Pulmonary artery endothelial cell (primary cell): ENCODE results near the gene FHL1. TPM values are rescaled to one million over a fixed set of nuclear protein-coding genes. Genes with fewer than 3 reads are reported as not detected.
"Not testable (repeated sequence)": the region's sequence is repeated elsewhere in the genome, so short reads cannot be mapped to it uniquely, and the experiment has no call there.

Experiments used
- DNase-seq: peaks from one replicate; pipeline ENCODE4 v3.0.0-alpha.2; 2011; ENCODE audit warnings: low read depth, low spot score
- total RNA-seq: library from RNA; depleted of rRNA; stranded (reverse); fragments of >200 nt; gene quantifications from 2 replicates; pipeline ENCODE4 v1.2.3, GENCODE V29; 2014

The FHL1 gene
- total RNA-seq, result 96.0 and 96.7 TPM in 2 replicates

DNA sequence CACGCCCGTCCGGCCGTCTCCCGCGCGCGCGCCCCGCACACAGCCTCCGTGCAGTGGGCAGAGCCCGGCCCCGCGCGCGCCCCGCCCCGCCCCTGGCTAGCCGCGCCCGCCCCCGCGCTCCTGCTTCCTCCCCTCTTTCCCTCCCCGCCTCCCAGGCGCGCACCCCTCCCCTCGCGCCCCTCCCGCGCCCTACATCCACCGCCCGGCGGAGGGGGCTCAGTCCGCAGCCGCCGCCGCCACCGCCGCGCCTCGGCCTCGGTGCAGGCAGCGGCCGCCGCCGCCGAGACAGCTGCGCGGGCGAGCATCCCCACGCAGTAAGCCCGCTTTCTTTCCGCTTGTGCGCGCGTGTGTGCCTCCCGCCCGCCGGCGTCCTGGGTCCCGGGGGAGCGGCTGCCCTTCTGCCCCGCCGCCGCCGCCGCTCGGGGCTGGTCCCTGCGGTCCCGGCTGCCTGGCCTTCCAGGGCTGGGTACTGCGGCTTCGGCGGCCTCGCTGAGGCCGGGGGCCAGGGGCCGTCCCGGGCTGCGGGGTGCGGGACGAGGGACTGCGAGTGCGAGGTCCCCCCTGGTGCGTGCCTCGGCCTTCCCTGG lies at the start of gene FHL1:
FHL1 (plus strand) TSS at position 219 of the 587 bp plus-strand sequence.
- DNase-seq, result no peak

DNA sequence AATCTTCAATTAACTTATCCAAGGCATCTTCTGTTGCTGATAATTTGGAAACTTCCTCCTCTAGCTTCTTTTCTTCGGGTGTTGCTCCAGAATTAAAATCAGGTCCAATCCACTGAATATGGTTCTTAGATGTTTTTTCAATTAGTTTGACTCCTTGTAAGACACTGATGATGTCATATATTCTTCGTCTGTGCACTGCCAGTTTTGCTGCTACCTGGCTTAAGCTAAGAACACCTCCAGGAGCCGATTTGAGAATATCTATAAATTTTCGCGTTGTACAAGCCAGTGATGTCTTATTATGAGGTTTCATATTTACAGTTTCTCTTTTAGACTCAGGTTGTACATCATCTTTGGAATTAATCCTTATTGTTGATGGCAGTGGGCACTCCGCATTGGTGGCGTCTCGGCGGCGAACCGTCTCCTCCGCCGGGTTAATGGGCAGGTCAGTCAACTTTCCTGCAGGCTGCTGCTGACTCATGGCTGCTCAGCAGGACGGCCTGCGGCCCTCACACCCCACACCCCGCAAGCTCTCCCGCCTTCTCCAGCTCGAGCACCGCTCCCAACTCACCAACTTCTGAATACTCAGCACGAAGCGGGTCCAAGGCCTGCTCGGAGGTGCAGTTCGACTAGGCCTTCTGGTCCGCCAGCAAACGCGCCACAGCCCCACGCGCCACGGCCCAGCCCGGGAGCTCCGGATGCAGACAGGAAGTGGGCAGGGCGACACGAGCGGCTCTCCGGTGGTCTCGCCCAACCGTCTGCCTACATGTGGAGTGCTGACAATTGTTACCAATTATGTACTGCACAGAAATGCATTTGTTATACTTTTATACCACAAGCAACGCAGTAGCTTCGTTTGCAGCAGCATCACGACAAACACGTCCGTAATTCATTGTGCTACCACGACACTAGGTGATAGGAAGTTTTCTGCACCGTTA lies 49.2 kb upstream of the FHL1 start:
- no peak for DNase-seq

DNA sequence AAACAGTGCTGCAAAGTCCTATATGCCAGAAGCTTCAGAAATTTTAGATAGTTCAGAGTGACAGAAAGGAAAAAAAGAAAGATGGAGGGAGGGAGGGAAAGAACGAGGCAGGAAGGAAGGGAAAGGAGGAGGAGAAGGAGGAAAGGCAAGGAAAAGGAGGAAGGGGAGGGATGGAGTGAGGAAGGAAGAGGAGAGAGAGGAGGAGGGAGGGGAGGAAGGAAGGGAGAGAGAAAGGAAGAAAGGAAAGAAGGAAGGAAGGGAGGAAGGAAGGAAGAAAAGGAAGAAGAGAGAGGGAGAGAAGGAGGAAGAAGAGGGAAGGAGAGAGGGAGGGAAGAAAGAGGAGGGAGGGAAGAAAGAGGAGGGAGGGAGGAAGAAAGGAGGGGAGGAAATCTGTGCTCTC lies 42.4 kb upstream of the FHL1 start:
- no peak for DNase-seq

- no peak for DNase-seq
These were observed 40.3 kb upstream of the FHL1 start for GRCh38 chrX:136106920-136107528.

GRCh38 chrX:136108905-136109304 lies 38.4 kb upstream of the FHL1 start:
- DNase-seq, result not testable (repeated sequence)

DNA sequence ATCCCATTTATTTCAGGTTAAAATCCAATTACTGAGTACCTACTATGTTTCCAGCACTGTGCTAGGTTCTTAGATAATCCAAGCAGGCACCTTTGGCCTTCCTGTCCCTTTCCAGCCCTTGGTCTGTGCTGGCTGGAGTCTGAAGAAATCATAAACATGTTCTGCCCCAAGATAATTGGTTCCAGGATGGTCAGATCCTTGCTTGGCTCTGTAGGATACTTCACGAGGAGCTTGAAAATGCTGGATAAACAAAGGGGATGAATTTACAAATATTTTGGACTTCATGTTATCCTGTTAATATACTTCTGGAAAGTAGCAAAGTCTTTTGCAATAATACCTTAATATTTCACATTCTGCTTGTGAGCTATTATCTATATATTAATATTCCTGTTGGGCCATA lies 35.0 kb upstream of the FHL1 start:
- DNase-seq, result no peak

DNA sequence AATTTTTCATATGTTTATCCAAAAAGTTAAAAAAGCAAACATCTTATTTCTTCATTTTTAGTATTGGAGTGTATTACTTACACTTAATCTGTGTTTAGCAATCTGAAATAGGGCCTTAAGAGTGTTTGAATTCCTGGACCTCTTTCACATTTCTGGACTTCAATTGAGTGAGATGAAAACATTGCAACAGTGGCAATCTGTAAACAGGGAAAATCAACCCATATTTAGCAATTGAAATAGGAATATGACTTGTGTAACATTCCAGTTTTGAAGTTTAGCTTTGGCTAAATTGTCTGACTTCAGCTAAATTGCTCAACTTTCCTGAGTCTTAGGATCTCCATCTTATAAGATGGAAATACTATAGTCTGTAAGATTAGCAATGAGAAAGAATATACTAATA lies 34.6 kb upstream of the FHL1 start:
- DNase-seq, result no peak

DNA sequence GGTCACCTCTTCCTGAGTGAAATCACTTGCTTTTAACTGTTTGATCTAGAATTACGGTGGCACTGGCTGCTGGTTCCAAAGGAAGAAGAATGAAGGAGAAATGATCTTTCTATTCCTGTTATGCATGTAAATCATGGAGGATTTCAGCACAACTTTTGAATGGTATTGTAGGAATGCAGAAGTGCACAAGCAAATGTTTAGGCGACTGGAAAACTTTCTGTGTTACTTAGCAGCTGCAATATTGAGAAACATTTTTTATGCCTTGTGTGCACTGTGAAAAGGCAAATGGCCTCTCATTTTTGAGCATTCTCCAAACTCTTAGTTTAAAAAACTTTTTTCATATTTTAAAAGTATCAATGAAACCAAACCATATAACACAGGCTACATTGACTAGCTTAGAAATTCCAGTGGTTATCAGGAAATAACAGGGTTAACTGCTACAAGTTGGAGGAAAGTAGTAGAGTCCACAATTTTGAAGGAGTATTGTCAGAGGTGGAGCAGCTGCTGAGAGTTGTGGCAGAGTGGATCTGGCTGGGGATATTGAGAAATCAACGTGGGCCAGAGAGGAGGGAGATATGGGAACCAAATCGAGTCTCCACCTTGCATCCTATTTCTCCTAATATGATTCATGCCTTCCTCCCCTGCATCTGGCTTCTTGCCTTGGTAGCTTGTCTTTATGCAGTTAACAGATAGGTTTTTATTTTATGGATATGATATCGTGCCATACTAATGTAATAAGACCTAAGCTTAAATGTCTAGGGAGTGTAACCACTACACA lies 32.0 kb upstream of the FHL1 start:
- no peak for DNase-seq

DNA sequence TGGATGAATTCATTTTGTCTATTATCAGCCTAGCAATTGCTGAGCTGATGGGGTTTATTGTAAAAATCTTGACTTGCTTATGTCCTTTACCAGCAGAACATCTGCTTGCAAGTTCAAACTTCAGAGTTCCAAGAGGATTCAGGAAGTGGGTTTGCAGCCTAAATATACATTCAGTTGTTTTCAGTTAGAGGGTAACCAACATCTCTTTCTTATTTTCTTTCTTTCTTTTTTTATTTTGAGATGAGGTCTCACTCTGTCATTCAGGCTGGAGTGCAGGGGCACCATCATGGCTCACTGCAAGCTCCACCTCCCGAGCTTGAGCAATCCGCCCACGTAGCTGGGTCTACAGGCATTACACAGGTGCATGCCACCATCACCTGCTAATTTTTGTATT lies 31.4 kb upstream of the FHL1 start:
- DNase-seq, result no peak

GRCh38 chrX:136121788-136122187 lies 25.5 kb upstream of the FHL1 start:
- no peak for DNase-seq

DNA sequence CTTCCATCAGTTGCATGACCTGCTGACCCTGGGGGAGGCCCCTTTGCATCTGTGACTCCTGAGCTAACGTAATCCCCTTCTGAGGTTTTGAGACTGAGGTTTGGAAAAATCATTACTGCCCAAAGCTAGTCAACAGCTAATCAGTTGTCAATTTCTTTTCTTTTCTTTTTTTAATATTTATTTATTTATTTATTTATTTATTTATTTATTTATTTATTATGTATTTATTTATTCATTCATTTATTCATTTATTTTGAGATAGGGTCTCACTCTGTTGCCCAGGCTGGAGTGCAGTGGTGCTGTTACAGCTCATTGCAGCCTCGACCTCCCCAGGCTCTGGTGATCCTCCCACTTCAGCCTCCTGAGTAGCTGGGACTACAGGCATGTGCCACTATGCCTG lies 25.1 kb upstream of the FHL1 start:
- DNase-seq, result no peak

- no peak for DNase-seq
These were observed 22.2 kb upstream of the FHL1 start for GRCh38 chrX:136125106-136125505.

DNA sequence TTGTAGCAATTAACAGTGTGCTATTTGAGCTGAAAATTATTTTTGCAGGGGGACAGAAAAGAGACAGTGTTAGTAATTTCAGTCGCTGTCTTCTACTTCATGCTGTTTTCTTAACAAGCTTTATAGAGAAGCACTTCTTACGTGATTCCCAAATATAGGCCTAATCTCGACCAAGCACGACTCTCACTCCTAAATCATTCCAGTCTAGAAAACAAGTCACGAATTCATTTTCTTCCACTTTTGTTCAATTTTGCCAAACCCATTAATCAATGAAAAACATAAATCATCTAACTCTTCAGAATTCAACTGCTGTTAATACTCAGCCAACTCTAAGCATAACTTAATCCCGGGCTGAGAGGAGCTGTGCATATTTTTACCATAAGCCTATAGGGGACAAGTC lies 21.0 kb upstream of the FHL1 start:
- DNase-seq, result no peak

- DNase-seq, result no peak
These were observed 20.4 kb upstream of the FHL1 start for GRCh38 chrX:136126872-136127406.

GRCh38 chrX:136128743-136129142 lies 18.6 kb upstream of the FHL1 start:
- DNase-seq, result no peak

GRCh38 chrX:136130931-136131833 lies 16.2 kb upstream of the FHL1 start:
- DNase-seq, result no peak

GRCh38 chrX:136138939-136139338 lies 8.4 kb upstream of the FHL1 start:
- no peak for DNase-seq

GRCh38 chrX:136141569-136141968 lies 5.8 kb upstream of the FHL1 start:
- no peak for DNase-seq

- DNase-seq, result no peak
These were observed 4.7 kb upstream of the FHL1 start for GRCh38 chrX:136142592-136142991.

DNA sequence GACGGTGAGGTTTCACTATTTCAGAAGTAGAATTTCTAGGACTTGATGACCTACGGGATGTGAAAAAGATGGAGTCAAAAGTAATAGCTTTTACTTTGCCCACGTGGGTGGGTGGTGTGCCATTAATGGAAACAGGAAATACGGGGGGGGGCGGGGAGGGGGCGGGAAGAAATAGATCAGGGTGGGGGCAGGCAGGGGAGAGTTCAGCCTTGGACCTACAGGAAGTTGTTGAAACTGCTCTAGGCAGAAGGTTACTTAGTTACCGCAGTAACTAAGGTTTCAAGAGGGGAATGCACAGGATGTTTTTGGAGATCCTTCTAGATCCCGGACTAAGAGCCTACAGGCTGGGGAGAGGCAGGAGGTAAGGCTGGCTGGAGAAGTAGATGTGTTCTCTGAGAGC lies 3.6 kb upstream of the FHL1 start:
- no peak for DNase-seq
